ACC112 (cell line): Measurements from ENCODE around the gene CADM1.

Experiments
- H2AFZ ChIP-seq: fragments of 200-600 bp; sonication (generic); one replicate; pipeline ENCODE4 v1.6.0; 2017; ENCODE audit warnings: antibody characterized with exemption, low read length; ENCODE audit not compliant: unreplicated experiment
- H3K27ac ChIP-seq: fragments of 200-600 bp; sonication (generic); 2 replicates; pipeline ENCODE4 v1.5.1; 2014; ENCODE audit warnings: low read depth, mild to moderate bottlenecking, antibody characterized with exemption, low read length, moderate library complexity
- H3K27me3 ChIP-seq: fragments of 200-600 bp; sonication (generic); 2 replicates; pipeline ENCODE4 v1.6.1; 2014; ENCODE audit warnings: mild to moderate bottlenecking, antibody characterized with exemption, low read length, moderate library complexity, mixed read lengths; ENCODE audit not compliant: insufficient read depth
- H3K36me3 ChIP-seq: fragments of 200-600 bp; sonication (generic); 2 replicates; pipeline ENCODE4 v1.6.1; 2016; ENCODE audit warnings: mild to moderate bottlenecking, antibody characterized with exemption, low read length, moderate library complexity, mixed read lengths; ENCODE audit not compliant: insufficient read depth
- H3K4me1 ChIP-seq: fragments of 200-600 bp; sonication (generic); one replicate; pipeline ENCODE4 v1.6.1; 2016; ENCODE audit warnings: low read length, mixed read lengths; ENCODE audit not compliant: insufficient read depth, unreplicated experiment, control insufficient read depth
- H3K4me3 ChIP-seq: fragments of 200-600 bp; sonication (generic); 2 replicates; pipeline ENCODE4 v1.5.1; 2014; ENCODE audit warnings: mild to moderate bottlenecking, low read depth, low read length
- H3K79me2 ChIP-seq: fragments of 200-600 bp; sonication (generic); one replicate; pipeline ENCODE4 v1.6.0; 2016; ENCODE audit warnings: low read length; ENCODE audit not compliant: control insufficient read depth, unreplicated experiment, insufficient read depth

CADM1 gene

GRCh38 chr11:115263799-115264656 lies 240.2 kb downstream of the CADM1 start:
- no peaks in the 10 kb centered on the region for H3K4me1 ChIP-seq
- no peaks in the 10 kb centered on the region for H3K27me3 ChIP-seq
- H3K79me2 ChIP-seq, result no peaks in the 10 kb centered on the region
- no peak overlapping the region for H3K4me3 ChIP-seq
- H2AFZ ChIP-seq, result no peak overlapping the region
- H3K27ac ChIP-seq, result no peak overlapping the region
- no peaks in the 10 kb centered on the region for H3K36me3 ChIP-seq

DNA sequence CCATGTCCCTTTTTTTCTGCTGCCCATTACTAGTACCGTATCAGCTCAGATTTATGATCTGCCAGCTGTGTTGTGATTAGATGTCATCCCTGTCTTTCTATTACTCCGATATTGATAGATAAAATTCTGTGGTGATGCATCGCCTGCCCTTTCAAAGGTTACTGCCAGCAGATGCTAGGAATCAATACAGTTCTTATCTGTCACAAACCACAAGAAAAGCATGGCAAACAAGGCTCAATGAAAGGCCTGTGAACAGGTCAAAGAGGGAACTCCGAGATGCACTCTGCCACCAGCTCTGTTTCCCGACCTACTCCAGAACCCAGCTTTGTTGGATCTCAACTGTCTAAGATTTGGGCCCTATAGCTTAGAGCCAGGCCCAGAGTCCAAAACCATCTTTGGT lies 246.0 kb downstream of the CADM1 start:
- Histone ChIP-seq H3K27me3 (no peaks in the 10 kb centered on the region), H3K4me1 (no peaks in the 10 kb centered on the region), H3K4me3 (no peak overlapping the region), H3K79me2 (no peaks in the 10 kb centered on the region), H3K36me3 (no peaks in the 10 kb centered on the region), H2AFZ (no peak overlapping the region), H3K27ac (no peak overlapping the region)

DNA sequence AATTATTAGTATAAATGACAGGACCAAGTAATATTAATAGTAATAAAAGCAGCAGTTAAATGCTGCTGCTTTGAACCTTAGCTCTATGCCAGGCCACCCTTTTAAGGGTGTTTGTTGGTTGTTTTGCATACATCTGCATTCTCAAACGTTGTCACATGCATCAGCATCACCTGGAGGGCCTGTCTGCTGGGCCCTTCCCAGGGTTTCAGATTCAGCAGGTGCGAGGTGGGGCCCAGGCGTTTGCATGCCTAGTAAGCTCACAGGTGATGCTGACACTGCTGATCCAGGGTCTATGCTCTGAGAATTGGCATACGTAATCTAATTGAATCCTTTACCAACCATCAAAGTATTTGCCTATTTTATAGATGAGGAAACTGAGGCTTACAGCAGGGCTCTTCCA lies 246.5 kb downstream of the CADM1 start:
- Histone ChIP-seq H2AFZ (no peak overlapping the region), H3K4me3 (no peak overlapping the region), H3K27ac (no peak overlapping the region), H3K4me1 (no peaks in the 10 kb centered on the region), H3K27me3 (no peaks in the 10 kb centered on the region), H3K79me2 (no peaks in the 10 kb centered on the region), H3K36me3 (no peaks in the 10 kb centered on the region)

DNA sequence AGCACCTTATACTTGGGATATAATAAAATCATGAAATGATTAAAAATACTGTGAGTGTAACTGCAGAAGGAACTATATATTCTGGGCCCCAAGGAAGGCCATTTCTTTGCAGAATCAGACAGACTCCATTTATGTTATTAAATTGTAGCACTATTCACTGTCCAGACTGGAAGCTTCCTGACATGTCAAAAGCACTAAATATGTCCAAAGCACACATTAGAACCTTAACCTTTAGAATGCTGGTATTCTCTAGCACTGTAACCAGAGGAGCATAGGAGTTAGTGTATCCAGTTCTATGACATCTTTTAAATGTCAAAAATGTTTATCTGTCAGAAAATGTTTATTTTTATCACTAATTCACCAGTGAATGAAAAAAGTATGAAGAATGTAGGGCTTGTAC lies 246.9 kb downstream of the CADM1 start:
- H3K4me3 ChIP-seq, result no peak overlapping the region
- no peaks in the 10 kb centered on the region for H3K36me3 ChIP-seq
- no peaks in the 10 kb centered on the region for H3K79me2 ChIP-seq
- no peaks in the 10 kb centered on the region for H3K4me1 ChIP-seq
- no peaks in the 10 kb centered on the region for H3K27me3 ChIP-seq
- no peak overlapping the region for H2AFZ ChIP-seq
- no peak overlapping the region for H3K27ac ChIP-seq

- H3K27me3 ChIP-seq, result no peaks in the 10 kb centered on the region
- H3K4me1 ChIP-seq, result no peaks in the 10 kb centered on the region
- H3K36me3 ChIP-seq, result no peaks in the 10 kb centered on the region
- H3K79me2 ChIP-seq, result no peaks in the 10 kb centered on the region
- H3K4me3 ChIP-seq, result no peak overlapping the region
- no peak overlapping the region for H3K27ac ChIP-seq
- H2AFZ ChIP-seq, result no peak overlapping the region
These were observed 247.6 kb downstream of the CADM1 start for GRCh38 chr11:115256397-115257197.

DNA sequence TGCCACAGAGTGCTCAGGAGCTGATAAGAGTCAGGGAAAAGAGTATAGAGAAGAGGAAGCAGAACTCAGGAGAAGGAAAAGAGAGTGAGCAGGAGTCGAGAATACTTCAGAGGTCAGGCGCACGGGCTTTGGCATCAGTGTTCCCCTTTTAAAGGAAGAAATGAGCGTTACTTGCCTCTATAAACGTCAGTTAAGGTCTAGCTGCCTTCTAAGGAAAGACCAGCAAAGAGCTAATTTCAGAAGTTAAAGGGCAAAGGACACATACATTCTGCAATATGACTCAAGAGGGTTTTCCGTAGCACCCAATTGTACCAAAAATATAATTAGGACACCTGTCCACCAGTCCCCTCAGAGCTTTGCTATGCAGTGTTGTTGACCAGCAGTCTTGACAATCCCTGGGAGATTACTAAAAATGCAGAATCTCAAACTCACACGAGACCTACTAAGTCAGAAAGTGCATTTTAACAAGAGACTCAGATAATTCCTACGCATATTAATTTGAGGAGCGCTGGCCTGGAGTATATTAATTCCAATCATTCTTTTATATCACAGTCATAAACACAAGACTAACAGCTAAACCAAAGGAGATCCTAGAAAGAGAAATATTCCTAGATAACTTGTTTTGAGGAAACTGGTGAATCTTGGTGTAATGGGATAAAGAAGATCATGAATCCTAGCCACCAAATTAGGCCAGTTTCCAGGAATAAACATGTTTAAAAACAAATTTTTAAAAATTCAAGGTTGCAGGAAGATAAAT lies 249.0 kb downstream of the CADM1 start:
- no peak overlapping the region for H3K4me3 ChIP-seq
- H3K27me3 ChIP-seq, result no peaks in the 10 kb centered on the region
- no peak overlapping the region for H2AFZ ChIP-seq
- no peaks in the 10 kb centered on the region for H3K36me3 ChIP-seq
- no peaks in the 10 kb centered on the region for H3K79me2 ChIP-seq
- H3K27ac ChIP-seq, result no peak overlapping the region
- H3K4me1 ChIP-seq, result no peaks in the 10 kb centered on the region

DNA sequence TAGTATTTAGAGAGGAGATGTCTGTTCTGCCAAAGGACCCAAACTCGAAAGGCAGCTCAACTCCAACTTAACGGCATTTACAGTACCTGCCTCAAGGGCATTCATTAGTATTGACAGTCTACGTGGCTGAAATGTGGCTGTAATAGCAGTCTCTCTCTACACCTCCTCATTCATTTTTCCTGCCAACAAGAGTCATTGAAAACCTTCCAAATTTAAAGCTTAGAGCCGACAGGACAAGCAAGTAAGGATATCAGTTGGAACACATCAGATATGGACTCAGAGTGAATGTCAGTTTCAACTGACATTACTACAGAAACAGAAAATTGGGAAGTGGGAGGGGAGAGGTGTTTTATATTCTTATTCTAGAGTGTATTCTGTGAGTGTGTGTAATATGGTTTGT lies 253.1 kb downstream of the CADM1 start:
- Histone ChIP-seq H3K27me3 (no peaks in the 10 kb centered on the region), H3K79me2 (no peaks in the 10 kb centered on the region), H3K4me1 (no peaks in the 10 kb centered on the region), H3K36me3 (no peaks in the 10 kb centered on the region), H3K27ac (no peak overlapping the region), H3K4me3 (no peak overlapping the region), H2AFZ (no peak overlapping the region)

DNA sequence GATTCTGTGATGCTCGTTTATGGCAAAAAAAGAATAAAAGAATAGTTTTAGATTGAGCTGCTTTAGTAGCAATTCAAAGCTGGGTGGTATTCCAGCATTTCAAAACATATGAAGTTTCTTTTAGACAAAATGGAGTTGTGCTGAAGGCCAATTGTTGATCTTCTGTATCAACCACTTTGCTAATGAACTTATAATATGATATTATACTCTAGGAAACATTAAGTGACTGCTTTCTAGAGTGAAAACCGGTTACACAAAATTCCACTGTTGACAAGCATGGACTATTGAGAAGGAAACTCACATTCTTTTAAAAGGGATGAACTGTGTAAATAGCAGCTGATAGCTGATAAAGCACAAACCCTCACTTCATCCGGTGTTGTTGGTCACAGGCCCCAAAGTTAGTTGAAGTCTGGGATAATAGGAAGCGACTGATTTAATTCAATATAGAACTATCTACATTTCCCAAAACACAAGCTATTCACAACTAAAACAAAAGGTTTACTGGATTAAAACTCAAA lies 255.1 kb downstream of the CADM1 start:
- Histone ChIP-seq H3K27ac (no peak overlapping the region), H3K4me1 (no peaks in the 10 kb centered on the region), H3K79me2 (no peaks in the 10 kb centered on the region), H3K27me3 (no peaks in the 10 kb centered on the region), H3K4me3 (no peak overlapping the region), H2AFZ (no peak overlapping the region), H3K36me3 (no peaks in the 10 kb centered on the region)

GRCh38 chr11:115247953-115248352 lies 256.3 kb downstream of the CADM1 start:
- no peaks in the 10 kb centered on the region for H3K79me2 ChIP-seq
- H3K4me1 ChIP-seq, result no peaks in the 10 kb centered on the region
- H3K36me3 ChIP-seq, result no peaks in the 10 kb centered on the region
- no peak overlapping the region for H3K4me3 ChIP-seq
- no peak overlapping the region for H3K27ac ChIP-seq
- H3K27me3 ChIP-seq, result no peaks in the 10 kb centered on the region
- no peak overlapping the region for H2AFZ ChIP-seq

GRCh38 chr11:115247361-115247760 lies 256.9 kb downstream of the CADM1 start:
- Histone ChIP-seq H3K4me3 (no peak overlapping the region), H3K79me2 (no peaks in the 10 kb centered on the region), H3K27ac (no peak overlapping the region)

More at GRCh38 chr11:115247361-115247760, 256.9 kb downstream of the CADM1 start:
- Histone ChIP-seq H2AFZ (no peak overlapping the region), H3K36me3 (no peaks in the 10 kb centered on the region), H3K4me1 (no peaks in the 10 kb centered on the region), H3K27me3 (no peaks in the 10 kb centered on the region)
